Endometrium (tissue), 2 donors: ENCODE results near the gene PRDM16.

Experiments
- FAIRE-seq: peaks from 2 replicates; lab custom pipeline; 2012; peaks lifted over from hg19 to GRCh38; lab: Jason Lieb, UNC
- donor health status: control.
- donor health status: control.

PRDM16 gene

DNA sequence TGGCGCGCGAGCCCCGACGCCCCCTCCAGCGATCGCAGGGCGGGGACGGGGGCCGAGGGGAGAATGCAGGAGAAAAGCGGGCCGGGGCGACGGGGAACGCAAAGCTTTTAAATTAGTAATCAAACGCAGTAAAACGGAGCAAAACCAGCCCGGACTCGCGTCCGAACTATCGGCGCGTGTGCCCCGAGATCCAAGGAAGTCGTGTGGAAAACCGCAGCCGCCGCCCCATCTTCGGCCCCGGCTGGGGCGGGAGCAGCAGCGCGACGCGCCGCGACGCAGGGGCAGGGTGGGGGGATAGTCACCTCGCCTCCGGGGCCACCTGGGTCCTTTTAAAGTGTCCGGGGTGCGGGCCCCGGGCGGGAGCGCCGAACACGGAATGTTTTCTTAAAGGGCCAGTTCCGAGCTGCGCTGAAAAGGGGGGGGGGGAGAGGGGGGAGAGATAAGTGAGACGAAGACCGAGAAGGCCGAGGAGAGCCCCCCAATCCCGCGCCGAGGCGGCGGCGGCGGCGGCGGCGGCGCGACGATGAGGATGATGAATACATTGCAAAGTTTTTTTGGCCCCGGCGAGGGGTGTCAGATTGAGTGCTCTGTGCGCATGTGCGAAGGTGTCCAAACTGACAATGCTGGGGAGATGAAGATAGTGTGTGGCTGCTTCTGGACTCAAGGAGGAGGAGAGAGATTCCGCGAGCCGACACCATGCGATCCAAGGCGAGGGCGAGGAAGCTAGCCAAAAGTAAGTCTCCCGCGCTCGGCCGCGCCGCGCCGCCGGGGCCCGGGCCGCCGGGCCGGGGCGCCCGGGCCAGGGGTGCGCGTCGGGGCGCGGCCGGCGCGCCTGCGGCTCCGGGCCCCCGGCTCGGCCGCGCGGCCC, at the start of gene PRDM16:
PRDM16 (plus strand) TSS at position 640 of the 868 bp plus-strand sequence; CDS start at position 697, 57 bp downstream.
- FAIRE-seq, result no peak

DNA sequence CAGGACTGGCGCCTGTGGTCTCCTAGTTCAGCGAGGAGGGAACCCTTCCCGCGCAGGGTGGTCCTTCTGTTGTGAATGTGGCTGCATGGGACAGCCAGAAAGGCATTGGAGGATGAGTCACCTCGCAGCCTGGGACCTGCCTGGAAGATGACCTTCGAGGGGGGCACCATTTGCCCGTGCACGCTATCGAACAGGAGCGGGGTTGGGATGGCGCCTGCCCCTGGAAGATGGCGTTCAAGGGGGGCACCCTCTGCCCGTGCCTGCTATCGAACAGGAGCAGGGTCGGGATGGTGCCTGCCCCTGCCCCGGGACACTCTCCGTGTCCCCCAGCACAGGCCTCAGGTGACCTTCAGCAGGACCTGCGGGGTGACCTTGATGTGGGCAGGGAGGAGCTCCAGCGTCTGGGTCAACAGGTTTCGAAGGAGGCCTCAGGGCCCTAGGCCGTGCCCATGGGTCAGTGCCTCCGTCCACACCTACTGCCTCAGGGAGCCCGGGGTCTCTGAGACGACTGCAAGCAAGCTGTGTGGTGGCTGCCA, 49.4 kb upstream of the PRDM16 start:
- no peak for FAIRE-seq

DNA sequence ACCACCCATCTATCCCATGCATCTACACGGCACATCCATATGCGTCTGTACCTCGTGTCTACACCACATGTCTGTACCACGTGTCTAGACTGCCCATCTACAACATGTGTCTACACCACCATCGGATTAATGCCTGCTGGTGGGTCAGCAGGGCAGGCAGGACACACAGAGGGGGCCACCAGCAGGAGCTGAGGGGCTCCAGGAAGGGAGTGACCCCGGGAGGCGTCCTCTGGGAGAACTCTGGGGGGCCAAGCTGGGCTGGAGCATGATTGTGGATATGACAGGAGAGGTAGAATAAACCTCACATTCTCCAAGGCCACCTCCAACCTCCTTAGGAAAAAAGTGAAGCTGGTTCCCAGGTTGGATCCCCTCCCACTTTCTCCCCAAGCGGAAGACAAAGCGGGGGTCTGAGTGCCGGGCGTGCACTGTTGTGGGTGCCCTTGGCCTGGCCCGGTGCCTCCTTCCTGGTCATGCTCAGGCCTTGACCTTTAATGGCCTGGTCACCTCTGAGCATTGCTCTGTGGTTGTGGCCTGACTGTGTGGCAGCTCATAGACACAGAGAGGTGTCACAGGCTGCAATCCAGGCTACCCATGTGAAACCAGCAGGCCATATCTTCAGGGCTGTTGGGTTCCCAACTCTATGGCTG, 48.6 kb upstream of the PRDM16 start:
- no peak for FAIRE-seq

DNA sequence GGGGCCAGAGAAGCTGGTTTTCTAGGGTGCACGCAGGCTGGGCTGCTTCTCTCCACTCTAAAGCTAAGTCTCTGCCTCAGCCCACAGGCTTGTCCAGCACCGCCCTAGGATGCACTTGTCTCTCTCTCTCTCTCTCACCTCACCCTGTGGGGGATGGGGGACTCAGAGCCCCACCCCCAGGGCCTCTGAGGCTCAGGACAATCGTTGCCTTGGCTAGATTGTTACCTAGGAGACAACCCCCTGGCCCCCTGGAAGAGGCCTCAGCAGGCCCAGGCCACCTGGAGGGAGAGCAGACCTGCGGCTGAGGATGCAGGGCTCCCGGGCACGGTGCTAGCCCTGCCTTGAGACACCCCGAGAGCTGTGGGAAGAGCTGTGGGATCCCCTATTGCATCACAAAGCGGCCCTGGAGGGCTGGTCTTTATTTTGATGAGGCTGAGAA, 47.8 kb upstream of the PRDM16 start, which contains the start of gene ACTRT2:
ACTRT2 (plus strand) TSS at position 235 of the 439 bp plus-strand sequence. CDS start 220 bp downstream, outside the sequence.
- FAIRE-seq, result no peak

DNA sequence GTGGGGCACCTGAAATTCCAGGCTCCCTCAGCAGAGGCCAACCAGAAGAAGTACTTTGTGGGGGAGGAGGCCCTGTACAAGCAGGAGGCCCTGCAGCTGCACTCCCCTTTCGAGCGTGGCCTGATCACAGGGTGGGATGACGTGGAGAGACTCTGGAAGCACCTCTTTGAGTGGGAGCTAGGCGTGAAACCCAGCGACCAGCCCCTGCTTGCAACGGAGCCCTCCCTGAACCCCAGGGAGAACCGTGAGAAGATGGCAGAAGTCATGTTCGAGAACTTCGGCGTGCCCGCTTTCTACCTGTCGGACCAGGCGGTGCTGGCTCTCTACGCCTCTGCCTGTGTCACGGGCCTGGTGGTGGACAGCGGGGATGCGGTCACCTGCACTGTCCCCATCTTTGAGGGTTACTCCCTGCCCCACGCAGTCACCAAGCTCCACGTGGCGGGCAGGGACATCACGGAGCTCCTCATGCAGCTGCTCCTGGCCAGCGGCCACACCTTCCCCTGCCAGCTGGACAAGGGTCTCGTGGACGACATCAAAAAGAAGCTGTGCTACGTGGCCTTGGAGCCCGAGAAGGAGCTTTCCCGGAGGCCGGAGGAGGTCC, 47.1 kb upstream of the PRDM16 start:
- no peak for FAIRE-seq

DNA sequence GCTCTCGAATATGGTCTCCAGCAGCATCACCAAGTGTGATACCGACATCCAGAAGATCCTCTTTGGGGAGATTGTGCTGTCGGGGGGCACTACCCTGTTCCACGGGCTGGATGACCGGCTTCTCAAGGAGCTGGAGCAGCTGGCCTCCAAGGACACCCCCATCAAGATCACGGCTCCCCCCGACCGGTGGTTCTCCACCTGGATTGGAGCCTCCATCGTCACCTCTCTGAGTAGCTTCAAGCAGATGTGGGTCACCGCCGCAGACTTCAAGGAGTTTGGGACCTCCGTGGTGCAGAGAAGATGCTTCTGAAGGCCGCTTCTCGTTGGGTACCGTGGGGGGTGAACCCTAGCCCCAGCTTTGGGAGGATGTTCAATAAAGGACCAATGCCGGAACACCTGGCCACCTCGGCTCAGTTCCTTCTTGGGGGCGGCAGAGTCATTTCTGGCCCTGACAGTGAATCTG, 46.5 kb upstream of the PRDM16 start:
- no peak for FAIRE-seq

DNA sequence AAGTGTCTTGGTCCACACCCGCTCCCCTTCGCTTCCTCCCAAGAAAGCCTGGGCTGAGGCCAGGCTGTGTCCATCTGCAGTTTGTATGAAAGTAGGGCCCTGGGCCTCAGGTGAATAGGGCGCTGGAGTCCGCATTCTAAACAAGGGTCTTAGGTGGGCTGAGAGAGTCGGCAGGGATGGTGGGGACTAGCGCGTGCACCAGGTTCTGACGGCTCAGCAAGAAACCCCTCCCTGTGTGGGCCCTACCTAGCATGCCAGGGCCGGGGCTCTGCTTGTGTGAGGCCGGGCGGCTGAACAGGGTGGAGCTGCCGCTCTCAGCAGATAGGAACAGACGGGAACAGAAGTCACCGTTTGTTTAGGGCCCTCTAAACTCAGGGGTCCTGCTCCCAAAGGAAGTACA, 46.0 kb upstream of the PRDM16 start:
- FAIRE-seq, result no peak

DNA sequence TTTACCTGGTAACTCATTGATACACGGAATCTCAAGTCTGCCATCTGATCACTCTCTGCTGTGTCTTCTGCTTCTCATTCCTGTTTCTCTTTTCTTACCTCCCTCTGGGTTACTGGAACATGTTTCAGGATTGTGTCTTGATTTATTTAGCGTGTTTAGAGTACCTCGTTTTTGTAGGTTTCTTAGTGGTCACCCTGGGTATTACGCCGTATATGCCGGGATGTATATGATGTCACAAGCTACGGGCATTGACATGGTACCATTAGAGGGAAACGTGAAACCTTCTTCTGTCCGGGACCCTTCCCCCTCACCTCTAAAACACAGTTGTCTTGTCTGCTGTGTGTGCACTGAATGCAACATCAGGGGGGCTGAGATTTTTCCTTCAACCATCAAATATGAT, 45.0 kb upstream of the PRDM16 start:
- no peak for FAIRE-seq

GRCh38 chr1:3024588-3024987, 44.4 kb upstream of the PRDM16 start:
- no peak for FAIRE-seq

- no peak for FAIRE-seq
Observed at GRCh38 chr1:3026124-3026523, 42.9 kb upstream of the PRDM16 start.

- FAIRE-seq, result no peak
Observed at GRCh38 chr1:3026581-3027391, 42.2 kb upstream of the PRDM16 start.

GRCh38 chr1:3027611-3028371, 41.2 kb upstream of the PRDM16 start:
- no peak for FAIRE-seq

DNA sequence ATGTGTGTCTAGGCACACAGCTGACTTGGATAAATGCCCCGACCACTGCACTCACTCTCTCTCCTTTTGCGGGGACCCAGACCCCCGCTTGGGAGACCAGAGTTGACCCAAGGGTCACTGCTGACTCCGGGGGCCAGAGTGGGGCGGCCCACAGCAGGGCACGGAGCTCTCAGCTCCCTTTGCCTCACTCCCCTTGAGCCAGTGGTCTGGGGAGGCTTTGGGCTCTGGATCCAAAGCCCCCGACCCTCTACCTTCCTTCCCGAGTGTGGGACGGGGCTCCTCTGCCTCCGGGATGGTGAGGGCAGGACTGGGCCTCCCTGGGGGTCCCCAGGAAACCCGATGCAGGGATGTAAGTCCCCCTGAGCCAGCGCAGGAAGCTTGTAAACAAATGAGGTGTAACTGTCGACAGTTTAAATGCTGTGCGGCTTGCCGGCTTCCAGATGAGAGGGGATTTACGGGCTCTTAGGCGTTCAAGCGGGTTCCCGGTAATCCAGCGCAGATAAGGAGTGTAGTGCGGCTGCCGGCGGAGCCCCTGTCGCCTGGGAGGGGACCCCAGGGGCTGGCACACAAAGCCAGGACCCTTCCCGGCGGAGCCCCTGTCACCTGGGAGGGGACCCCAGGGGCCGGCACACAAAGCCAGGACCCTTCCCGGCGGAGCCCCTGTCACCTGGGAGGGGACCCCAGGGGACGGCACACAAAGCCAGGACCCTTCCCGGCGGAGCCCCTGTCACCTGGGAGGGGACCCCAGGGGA, 40.3 kb upstream of the PRDM16 start:
- FAIRE-seq, result no peak

- FAIRE-seq, result no peak
Observed at GRCh38 chr1:3029481-3029961, 39.5 kb upstream of the PRDM16 start.

GRCh38 chr1:3029991-3030662, 38.9 kb upstream of the PRDM16 start:
- FAIRE-seq, result no peak

DNA sequence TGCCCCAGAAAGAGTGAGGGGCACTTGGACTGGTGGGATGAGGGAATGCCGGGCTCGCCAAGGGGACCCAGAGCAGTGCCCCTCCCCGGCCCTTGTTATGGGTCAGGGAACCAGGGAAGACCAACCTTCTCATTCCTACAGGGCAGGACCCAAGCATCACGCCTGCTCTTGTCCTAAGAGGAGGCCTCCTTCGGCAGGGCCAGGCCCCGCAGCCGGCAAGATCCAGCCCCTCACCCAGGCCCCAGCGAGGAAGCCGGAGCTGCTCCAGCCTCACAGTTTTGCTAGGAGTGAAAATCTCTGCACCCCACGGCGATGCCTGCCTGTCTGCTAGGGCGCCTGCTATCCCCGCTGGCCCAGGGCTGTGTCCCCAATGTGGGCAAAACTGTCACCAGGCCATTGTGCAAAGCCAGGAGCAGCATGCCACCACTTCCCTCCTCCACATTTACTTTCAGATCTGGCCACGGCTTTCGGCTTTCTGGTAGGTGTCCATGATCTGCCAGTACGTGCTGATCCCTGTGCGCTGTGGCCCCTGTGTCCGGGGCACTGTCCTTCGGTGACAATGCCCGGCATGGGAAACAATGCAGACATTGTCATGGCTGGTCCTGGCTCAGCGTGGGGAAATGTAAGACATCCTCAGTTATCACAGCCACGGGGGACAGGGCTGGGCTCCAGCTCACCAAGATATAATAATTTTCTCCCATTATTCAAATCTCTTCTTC, 38.2 kb upstream of the PRDM16 start:
- no peak for FAIRE-seq

- no peak for FAIRE-seq
Observed at GRCh38 chr1:3031401-3032221, 37.4 kb upstream of the PRDM16 start.
